Measurements from ENCODE around the gene NCOA7.

Gene NCOA7

DNA sequence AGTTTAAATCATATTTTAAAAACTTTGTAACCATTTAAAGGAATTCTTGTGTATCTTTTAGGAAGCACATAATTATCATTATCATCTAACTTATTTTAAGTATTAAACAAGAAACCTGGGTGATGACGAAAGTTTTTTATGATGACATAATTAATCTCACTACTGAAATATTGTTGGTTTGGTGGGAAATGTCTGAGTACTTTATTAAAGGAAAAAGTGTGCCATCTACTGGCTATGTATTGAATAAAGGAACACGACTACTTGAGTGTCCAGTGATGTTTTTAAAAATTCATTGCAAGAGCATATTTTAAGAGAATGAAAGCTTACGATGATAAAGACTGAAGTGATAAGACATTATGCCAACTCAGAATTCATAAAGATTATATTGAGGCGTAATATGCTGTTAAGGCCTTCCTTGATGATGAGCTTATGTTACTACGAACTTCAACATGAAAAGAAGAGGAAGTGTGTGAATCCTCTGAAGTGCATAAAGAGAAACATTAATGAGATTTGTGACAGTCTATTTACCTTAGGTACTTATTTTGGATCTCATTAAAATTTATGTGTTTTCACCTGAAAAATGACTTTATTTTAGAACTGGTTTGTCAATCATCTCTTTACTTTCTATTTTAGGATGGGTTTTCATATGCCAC lies 183.6 kb downstream of the NCOA7 start:
- Histone ChIP-seq H3K36me3 (ENCODE audit: insufficient read depth, insufficient read length, low read length) (no peaks in the 10 kb centered on the region), H3K9me3 (ENCODE audit: insufficient read depth, low read length) (no peaks in the 10 kb centered on the region), H3K9ac (ENCODE audit: insufficient read length, low read depth) (no peak overlapping the region), H3K4me1 (ENCODE audit: insufficient read depth, insufficient read length) (no peaks in the 10 kb centered on the region), H3K4me3 (ENCODE audit: insufficient read length, low read depth) (no peak overlapping the region), H3K27me3 (ENCODE audit: insufficient read depth, insufficient read length) (no peaks in the 10 kb centered on the region)
- TF ChIP-seq ZNF274 (IDR thresholded peaks at IDR 0.05; ENCODE audit: low read depth, low read length) = no peak
- no peak for TF ChIP-seq SUZ12 (IDR thresholded peaks at IDR 0.05; ENCODE audit: extremely low read depth, insufficient read depth, insufficient read length)
- no peak for TF ChIP-seq YY1 (IDR thresholded peaks at IDR 0.05; ENCODE audit: insufficient read depth, insufficient read length)
- DNase-seq (ENCODE audit: low read depth, low spot score) = no peak

DNA sequence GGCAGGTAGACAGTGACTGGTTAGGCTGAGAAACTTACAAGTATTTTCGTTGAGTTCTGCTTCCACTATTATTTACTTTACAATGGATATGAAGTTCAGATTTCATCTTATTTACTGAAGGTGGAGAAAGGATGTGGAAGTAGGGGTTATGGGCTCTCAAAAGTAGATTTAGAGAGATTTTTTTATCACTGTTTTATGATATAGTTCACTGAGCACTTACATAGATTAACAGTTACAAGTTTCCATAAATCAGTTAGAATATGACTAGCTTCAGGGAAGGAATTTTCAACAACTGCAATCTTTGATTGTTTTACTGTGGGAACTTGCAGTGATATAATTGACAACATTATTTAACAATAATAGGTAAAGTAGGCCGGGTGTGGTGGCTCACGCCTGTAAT lies 188.3 kb downstream of the NCOA7 start:
- Histone ChIP-seq H3K36me3 (ENCODE audit: insufficient read depth, insufficient read length, low read length) (no peaks in the 10 kb centered on the region), H3K4me1 (ENCODE audit: insufficient read depth, insufficient read length) (no peaks in the 10 kb centered on the region), H3K4me3 (ENCODE audit: insufficient read length, low read depth) (no peak overlapping the region), H3K9me3 (ENCODE audit: insufficient read depth, low read length) (no peaks in the 10 kb centered on the region), H3K27me3 (ENCODE audit: insufficient read depth, insufficient read length) (no peaks in the 10 kb centered on the region), H3K9ac (ENCODE audit: insufficient read length, low read depth) (no peak overlapping the region)
- TF ChIP-seq SUZ12 (IDR thresholded peaks at IDR 0.05; ENCODE audit: extremely low read depth, insufficient read depth, insufficient read length) (no peak), ZNF274 (IDR thresholded peaks at IDR 0.05; ENCODE audit: low read depth, low read length) (no peak), YY1 (IDR thresholded peaks at IDR 0.05; ENCODE audit: insufficient read depth, insufficient read length) (no peak)
- no peak for DNase-seq (ENCODE audit: low read depth, low spot score)
